ENCODE data around the gene KRT222. TPM values are rescaled to one million over a fixed set of nuclear protein-coding genes. Genes with fewer than 3 reads are reported as not detected.
A peak's percentile ranks its signal among the peaks of the same experiment; 100 is the strongest.

Gene KRT222
- total RNA-seq, 1 experiment from 2014 or later: not detected

GRCh38 chr17:40632216-40632615, 32.8 kb downstream of the KRT222 start:
- Histone ChIP-seq H3K4me3 (ENCODE audit: low read length) (no peak overlapping the region), H3K9ac (ENCODE audit: low read length) (no peak overlapping the region), H3K27me3 (ENCODE audit: low read length) (no peaks in the 10 kb centered on the region), H3K4me1 (ENCODE audit: low read length) (no peaks in the 10 kb centered on the region), H4K20me1 (ENCODE audit: insufficient read depth, low read depth, low read length) (no peaks in the 10 kb centered on the region), H3K79me2 (ENCODE audit: low read length) (0 out of 2 replicates have a peak, but pooled peaks cover 1% of the 10 kb centered on the region), H3K9me3 (ENCODE audit: low read length) (no peaks in the 10 kb centered on the region), H2AFZ (ENCODE audit: low read length) (no peak overlapping the region), H3K9me2 (replicated peaks; ENCODE audit: insufficient read depth, low read length) (no peaks in the 10 kb centered on the region), H3K36me3 (ENCODE audit: insufficient read depth, low read length) (peaks cover 81% of the 10 kb centered on the region; the same call in 1 of the 2 replicates), H3K27ac (ENCODE audit: low read length) (no peak overlapping the region), H3K4me2 (ENCODE audit: low read depth, low read length, poor library complexity, severe bottlenecking) (no peak overlapping the region)
- DNase-seq: no peak

GRCh38 chr17:40629842-40630241, 35.1 kb downstream of the KRT222 start:
- Histone ChIP-seq H3K36me3 (ENCODE audit: insufficient read depth, low read length) (peaks cover 57% of the 10 kb centered on the region; the same call in 1 of the 2 replicates), H3K79me2 (ENCODE audit: low read length) (no peaks in the 10 kb centered on the region), H3K4me1 (ENCODE audit: low read length) (peaks cover under 1% of the 10 kb centered on the region; the same call in 1 of the 2 replicates), H4K20me1 (ENCODE audit: insufficient read depth, low read depth, low read length) (no peaks in the 10 kb centered on the region), H3K9me3 (ENCODE audit: low read length) (no peaks in the 10 kb centered on the region), H3K4me2 (ENCODE audit: low read depth, low read length, poor library complexity, severe bottlenecking) (no peak overlapping the region), H3K4me3 (ENCODE audit: low read length) (no peak overlapping the region), H2AFZ (ENCODE audit: low read length) (no peak overlapping the region), H3K9me2 (replicated peaks; ENCODE audit: insufficient read depth, low read length) (no peaks in the 10 kb centered on the region), H3K27ac (ENCODE audit: low read length) (no peak overlapping the region), H3K9ac (ENCODE audit: low read length) (no peak overlapping the region), H3K27me3 (ENCODE audit: low read length) (no peaks in the 10 kb centered on the region)
- no peak for DNase-seq

GRCh38 chr17:40625311-40625710, 39.7 kb downstream of the KRT222 start:
- Histone ChIP-seq H3K36me3 (ENCODE audit: insufficient read depth, low read length) (peaks cover 21% of the 10 kb centered on the region; the same call in 1 of the 2 replicates), H3K4me2 (ENCODE audit: low read depth, low read length, poor library complexity, severe bottlenecking) (no peak overlapping the region), H3K4me3 (ENCODE audit: low read length) (no peak overlapping the region), H3K9me3 (ENCODE audit: low read length) (no peaks in the 10 kb centered on the region), H3K79me2 (ENCODE audit: low read length) (no peaks in the 10 kb centered on the region), H3K27ac (ENCODE audit: low read length) (no peak overlapping the region), H4K20me1 (ENCODE audit: insufficient read depth, low read depth, low read length) (no peaks in the 10 kb centered on the region), H3K9me2 (replicated peaks; ENCODE audit: insufficient read depth, low read length) (no peaks in the 10 kb centered on the region), H3K4me1 (ENCODE audit: low read length) (peaks cover 15% of the 10 kb centered on the region), H3K27me3 (ENCODE audit: low read length) (no peaks in the 10 kb centered on the region), H3K9ac (ENCODE audit: low read length) (no peak overlapping the region), H2AFZ (ENCODE audit: low read length) (no peak overlapping the region)
- DNase-seq: no peak

GRCh38 chr17:40623419-40624210, 41.4 kb downstream of the KRT222 start:
- H3K79me2 ChIP-seq (ENCODE audit: low read length): no peaks in the 10 kb centered on the region
- H3K9ac ChIP-seq (ENCODE audit: low read length): no peak overlapping the region
- no peak overlapping the region for H3K4me3 ChIP-seq (ENCODE audit: low read length)
- no peaks in the 10 kb centered on the region for H3K27me3 ChIP-seq (ENCODE audit: low read length)
- H3K36me3 ChIP-seq (ENCODE audit: insufficient read depth, low read length): peaks cover 6% of the 10 kb centered on the region; the same call in 1 of the 2 replicates
- H2AFZ ChIP-seq (ENCODE audit: low read length): no peak overlapping the region
- H3K4me1 ChIP-seq (ENCODE audit: low read length): peaks cover 18% of the 10 kb centered on the region
- no peaks in the 10 kb centered on the region for H3K9me3 ChIP-seq (ENCODE audit: low read length)
- no peaks in the 10 kb centered on the region for H3K9me2 ChIP-seq (replicated peaks; ENCODE audit: insufficient read depth, low read length)
- DNase-seq: peak; percentile 67
- no peak overlapping the region for H3K27ac ChIP-seq (ENCODE audit: low read length)
- H4K20me1 ChIP-seq (ENCODE audit: insufficient read depth, low read depth, low read length): no peaks in the 10 kb centered on the region
- H3K4me2 ChIP-seq (ENCODE audit: low read depth, low read length, poor library complexity, severe bottlenecking): peak overlapping the region; percentile 12

- Histone ChIP-seq H4K20me1 (ENCODE audit: insufficient read depth, low read depth, low read length) (no peaks in the 10 kb centered on the region), H3K9me2 (replicated peaks; ENCODE audit: insufficient read depth, low read length) (no peaks in the 10 kb centered on the region), H3K4me2 (ENCODE audit: low read depth, low read length, poor library complexity, severe bottlenecking) (no peak overlapping the region), H3K27me3 (ENCODE audit: low read length) (no peaks in the 10 kb centered on the region), H3K4me3 (ENCODE audit: low read length) (no peak overlapping the region), H3K9ac (ENCODE audit: low read length) (no peak overlapping the region), H3K36me3 (ENCODE audit: insufficient read depth, low read length) (no peaks in the 10 kb centered on the region), H2AFZ (ENCODE audit: low read length) (no peak overlapping the region), H3K79me2 (ENCODE audit: low read length) (no peaks in the 10 kb centered on the region), H3K27ac (ENCODE audit: low read length) (no peak overlapping the region), H3K4me1 (ENCODE audit: low read length) (peaks cover 18% of the 10 kb centered on the region), H3K9me3 (ENCODE audit: low read length) (no peaks in the 10 kb centered on the region)
- no peak for DNase-seq
Measured at GRCh38 chr17:40622509-40622928, 42.5 kb downstream of the KRT222 start.

- DNase-seq: no peak
- H3K27me3 ChIP-seq (ENCODE audit: low read length): no peaks in the 10 kb centered on the region
- H3K9ac ChIP-seq (ENCODE audit: low read length): no peak overlapping the region
- H3K9me3 ChIP-seq (ENCODE audit: low read length): no peaks in the 10 kb centered on the region
- no peak overlapping the region for H3K4me3 ChIP-seq (ENCODE audit: low read length)
- no peak overlapping the region for H3K4me2 ChIP-seq (ENCODE audit: low read depth, low read length, poor library complexity, severe bottlenecking)
- no peaks in the 10 kb centered on the region for H3K36me3 ChIP-seq (ENCODE audit: insufficient read depth, low read length)
- H2AFZ ChIP-seq (ENCODE audit: low read length): no peak overlapping the region
- no peaks in the 10 kb centered on the region for H3K9me2 ChIP-seq (replicated peaks; ENCODE audit: insufficient read depth, low read length)
- H3K27ac ChIP-seq (ENCODE audit: low read length): no peak overlapping the region
- peaks cover 18% of the 10 kb centered on the region for H3K4me1 ChIP-seq (ENCODE audit: low read length)
- H4K20me1 ChIP-seq (ENCODE audit: insufficient read depth, low read depth, low read length): no peaks in the 10 kb centered on the region
- H3K79me2 ChIP-seq (ENCODE audit: low read length): no peaks in the 10 kb centered on the region
Measured at GRCh38 chr17:40621578-40621977, 43.4 kb downstream of the KRT222 start.

- Histone ChIP-seq H3K4me3 (ENCODE audit: low read length) (no peak overlapping the region), H3K27me3 (ENCODE audit: low read length) (no peaks in the 10 kb centered on the region), H3K9ac (ENCODE audit: low read length) (no peak overlapping the region), H3K36me3 (ENCODE audit: insufficient read depth, low read length) (no peaks in the 10 kb centered on the region), H3K9me2 (replicated peaks; ENCODE audit: insufficient read depth, low read length) (no peaks in the 10 kb centered on the region), H3K79me2 (ENCODE audit: low read length) (no peaks in the 10 kb centered on the region), H3K4me2 (ENCODE audit: low read depth, low read length, poor library complexity, severe bottlenecking) (no peak overlapping the region), H3K27ac (ENCODE audit: low read length) (no peak overlapping the region), H3K9me3 (ENCODE audit: low read length) (no peaks in the 10 kb centered on the region), H4K20me1 (ENCODE audit: insufficient read depth, low read depth, low read length) (no peaks in the 10 kb centered on the region), H2AFZ (ENCODE audit: low read length) (no peak overlapping the region), H3K4me1 (ENCODE audit: low read length) (peaks cover 18% of the 10 kb centered on the region)
- DNase-seq: no peak
Measured at GRCh38 chr17:40621019-40621418, 44.0 kb downstream of the KRT222 start.

- no peaks in the 10 kb centered on the region for H4K20me1 ChIP-seq (ENCODE audit: insufficient read depth, low read depth, low read length)
- no peaks in the 10 kb centered on the region for H3K27me3 ChIP-seq (ENCODE audit: low read length)
- H3K4me2 ChIP-seq (ENCODE audit: low read depth, low read length, poor library complexity, severe bottlenecking): no peak overlapping the region
- H2AFZ ChIP-seq (ENCODE audit: low read length): no peak overlapping the region
- DNase-seq: no peak
- H3K36me3 ChIP-seq (ENCODE audit: insufficient read depth, low read length): no peaks in the 10 kb centered on the region
- H3K4me3 ChIP-seq (ENCODE audit: low read length): no peak overlapping the region
- H3K9ac ChIP-seq (ENCODE audit: low read length): no peak overlapping the region
- no peaks in the 10 kb centered on the region for H3K9me2 ChIP-seq (replicated peaks; ENCODE audit: insufficient read depth, low read length)
- H3K79me2 ChIP-seq (ENCODE audit: low read length): no peaks in the 10 kb centered on the region
- H3K4me1 ChIP-seq (ENCODE audit: low read length): peaks cover 9% of the 10 kb centered on the region
- no peak overlapping the region for H3K27ac ChIP-seq (ENCODE audit: low read length)
- H3K9me3 ChIP-seq (ENCODE audit: low read length): no peaks in the 10 kb centered on the region
Measured at GRCh38 chr17:40618754-40619625, 46.0 kb downstream of the KRT222 start.

Data from Karpas-422 (cell line).